COLO668 (cell line): Measurements from ENCODE around the gene AQP11.
A peak's percentile ranks its signal among the peaks of the same experiment; 100 is the strongest.
"Not testable (repeated sequence)": the region's sequence is repeated elsewhere in the genome, so short reads cannot be mapped to it uniquely, and the experiment has no call there.

Source experiments
- DNase-seq: peaks from one replicate; lab custom pipeline; 2025; ENCODE audit not compliant: unreplicated experiment; lab: John Stamatoyannopoulos, UW

Gene AQP11

DNA sequence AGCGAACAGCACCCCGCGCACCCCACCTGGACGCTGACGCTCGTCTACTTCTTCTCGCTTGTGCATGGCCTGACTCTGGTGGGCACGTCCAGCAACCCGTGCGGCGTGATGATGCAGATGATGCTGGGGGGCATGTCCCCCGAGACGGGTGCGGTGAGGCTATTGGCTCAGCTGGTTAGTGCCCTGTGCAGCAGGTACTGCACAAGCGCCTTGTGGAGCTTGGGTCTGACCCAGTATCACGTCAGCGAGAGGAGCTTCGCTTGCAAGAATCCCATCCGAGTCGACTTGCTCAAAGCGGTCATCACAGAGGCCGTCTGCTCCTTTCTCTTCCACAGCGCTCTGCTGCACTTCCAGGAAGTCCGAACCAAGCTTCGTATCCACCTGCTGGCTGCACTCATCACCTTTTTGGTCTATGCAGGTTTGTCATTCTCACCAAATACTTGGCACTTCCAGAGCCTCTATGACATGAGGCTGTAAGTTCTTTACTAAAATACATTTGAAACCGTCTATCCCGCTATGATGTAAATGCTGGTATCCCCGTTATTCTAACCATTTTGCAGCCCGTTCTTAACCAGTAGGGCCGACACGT, 535 bp downstream of the AQP11 start:
- peak; percentile 56 for DNase-seq

DNA sequence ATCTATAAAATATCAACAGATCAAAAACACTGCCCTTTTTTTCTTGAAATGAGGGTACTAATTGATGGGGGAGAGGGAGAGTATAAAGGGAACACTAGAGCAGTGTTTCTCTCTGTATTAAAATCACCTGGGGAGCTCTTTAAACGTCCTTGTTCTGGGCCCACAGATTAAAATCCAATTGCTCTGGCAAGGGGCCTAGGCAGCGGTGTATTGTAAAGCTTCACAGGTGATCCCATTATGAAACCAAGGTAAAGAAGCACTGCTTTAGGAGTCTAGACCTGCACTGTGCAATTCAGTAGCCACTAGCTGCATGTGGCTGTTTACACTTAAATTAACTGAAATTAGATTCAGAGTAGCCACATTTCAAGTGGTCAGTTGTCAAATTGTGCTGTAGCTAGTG, 3.0 kb downstream of the AQP11 start:
- DNase-seq, result no peak

DNA sequence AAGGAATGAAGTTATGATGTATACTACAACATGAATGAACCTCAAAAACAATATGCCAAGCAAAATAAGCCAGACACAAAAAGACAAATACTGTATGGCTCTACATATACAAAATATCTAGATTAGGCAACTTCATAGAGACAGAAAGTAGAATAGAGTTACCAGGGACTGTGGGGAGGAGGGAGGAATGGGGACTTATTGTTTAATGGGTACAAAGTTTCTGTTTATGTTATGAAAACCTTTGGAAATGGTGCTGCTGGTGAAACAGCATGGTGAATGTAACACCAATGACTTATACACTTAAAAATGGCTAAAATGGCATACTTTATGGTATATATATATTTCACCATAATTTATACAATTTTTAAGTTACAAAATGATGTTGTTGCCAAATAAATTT, 4.1 kb downstream of the AQP11 start:
- no peak for DNase-seq

DNA sequence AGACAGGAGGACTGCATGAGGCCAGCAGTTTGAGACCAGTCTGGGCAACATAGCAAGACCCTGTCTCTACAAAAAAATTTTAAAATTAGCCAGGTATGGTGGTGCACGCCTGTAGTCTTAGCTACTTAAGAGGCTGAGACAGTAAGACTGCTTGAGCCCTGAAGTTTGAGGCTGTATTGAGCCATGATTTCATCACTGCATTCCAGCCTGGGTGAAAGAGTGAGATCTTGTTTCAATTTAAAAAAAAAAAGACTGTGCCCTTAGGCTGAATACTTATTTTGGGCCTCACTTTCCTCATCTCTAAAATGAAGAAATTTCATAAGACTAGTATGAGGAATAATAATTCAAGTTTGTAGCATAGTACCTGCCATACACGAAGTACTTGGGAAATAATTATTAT, 6.9 kb downstream of the AQP11 start:
- DNase-seq, result no peak

DNA sequence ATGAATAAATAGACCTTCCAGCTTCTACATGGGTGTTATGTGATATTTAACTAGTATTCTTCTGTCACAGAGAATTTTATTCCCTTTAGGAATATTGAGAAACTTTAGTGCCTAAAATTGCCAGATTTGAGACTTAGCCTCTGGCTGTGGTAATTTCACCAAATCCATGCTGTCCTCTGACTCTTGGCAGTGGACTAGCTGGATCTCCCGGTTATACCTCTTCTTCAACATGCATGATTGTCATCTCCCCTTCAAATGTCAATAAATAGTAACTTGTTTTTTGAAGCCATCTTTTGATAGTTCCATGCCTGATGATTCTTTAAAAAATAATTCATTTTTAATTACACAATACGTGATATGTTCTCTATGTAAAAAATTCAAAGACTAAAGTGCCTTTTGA, 8.4 kb downstream of the AQP11 start:
- no peak for DNase-seq

DNA sequence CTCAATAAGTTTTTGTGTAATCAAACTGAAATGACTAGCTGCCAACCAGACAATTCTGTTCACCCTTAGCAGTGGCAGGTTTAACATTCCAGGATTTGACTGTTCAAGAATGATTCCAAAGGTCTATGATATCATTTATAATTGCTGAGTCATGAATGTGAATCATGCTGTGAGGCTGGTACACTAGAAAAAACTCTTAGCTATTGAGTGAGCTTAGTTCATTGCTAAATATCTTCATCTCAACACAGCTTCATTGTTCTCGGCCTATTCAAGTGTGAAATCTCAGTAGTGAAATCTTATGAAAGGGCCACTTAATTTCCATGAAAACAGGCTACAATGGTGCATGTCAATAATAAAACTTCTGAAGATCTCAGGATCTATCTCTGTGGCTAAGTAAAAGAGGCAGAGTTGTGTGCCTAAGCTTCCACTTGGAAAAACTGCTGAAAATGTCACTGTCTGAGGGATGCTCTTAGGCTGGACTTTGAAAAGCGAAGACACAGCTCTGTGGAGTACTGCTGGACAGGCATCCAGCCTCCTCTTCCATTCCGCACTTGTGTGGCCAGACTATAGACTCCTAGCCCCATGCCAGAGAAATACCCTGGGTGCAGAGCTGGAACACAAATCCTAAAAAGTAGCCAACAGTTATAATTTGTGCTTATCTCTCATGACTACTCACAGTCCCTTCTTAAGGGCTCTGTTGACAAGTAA, 12.8 kb downstream of the AQP11 start:
- DNase-seq, result no peak

DNA sequence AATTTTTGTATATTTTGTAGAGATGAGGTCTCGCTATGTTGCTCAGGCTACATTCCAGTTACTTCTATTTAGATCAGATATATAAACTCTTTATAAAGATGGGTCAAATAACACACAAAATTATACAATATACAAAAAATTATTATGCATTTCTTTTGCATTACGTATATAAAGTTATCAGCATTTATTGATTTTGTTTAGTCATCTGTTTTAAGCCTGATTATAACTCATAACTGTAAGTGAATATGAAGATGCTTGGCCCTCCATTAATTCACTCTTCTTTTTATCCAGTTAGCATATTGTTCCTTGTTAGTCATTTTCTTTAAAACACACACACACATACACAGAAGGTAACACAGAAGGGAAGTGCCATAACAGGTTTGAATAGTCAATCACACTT, 14.5 kb downstream of the AQP11 start:
- DNase-seq, result no peak

DNA sequence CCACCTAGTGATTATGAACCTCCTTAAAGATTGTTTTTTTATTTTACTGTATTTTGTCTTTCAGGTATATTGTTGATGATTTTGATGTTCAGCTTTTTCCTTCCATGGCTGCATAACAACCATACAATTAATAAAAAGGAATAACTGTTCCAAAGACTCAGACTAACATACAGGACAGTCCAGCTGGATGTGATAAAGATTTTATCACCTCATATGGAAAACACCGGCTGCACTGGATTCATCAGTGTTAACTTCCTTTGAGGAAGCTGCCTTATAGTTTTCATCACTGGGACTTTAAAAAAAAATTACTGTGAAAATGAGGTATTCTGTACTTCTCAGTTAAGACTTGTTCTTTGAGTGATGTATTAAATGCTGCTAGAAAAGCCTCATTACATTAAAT, 19.5 kb downstream of the AQP11 start:
- no peak for DNase-seq

DNA sequence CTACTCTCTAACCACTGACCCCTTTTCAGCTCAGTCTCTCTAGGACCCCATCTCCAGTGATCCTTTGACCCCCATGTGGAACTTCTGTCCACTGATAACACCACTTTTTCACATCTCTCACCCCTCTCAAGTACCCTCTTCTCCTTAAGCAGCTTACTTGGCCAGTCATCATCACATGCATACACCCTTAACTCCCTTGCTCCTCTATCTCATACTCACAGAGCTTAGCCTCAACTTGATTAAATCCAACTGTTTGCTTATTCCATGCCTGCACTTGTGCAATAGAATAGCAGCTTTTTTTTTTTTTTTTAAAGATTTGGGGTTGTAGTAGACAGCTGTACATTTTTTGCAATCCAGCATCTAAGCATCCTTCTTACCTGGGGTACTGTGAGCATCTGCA, 22.2 kb downstream of the AQP11 start:
- no peak for DNase-seq

DNA sequence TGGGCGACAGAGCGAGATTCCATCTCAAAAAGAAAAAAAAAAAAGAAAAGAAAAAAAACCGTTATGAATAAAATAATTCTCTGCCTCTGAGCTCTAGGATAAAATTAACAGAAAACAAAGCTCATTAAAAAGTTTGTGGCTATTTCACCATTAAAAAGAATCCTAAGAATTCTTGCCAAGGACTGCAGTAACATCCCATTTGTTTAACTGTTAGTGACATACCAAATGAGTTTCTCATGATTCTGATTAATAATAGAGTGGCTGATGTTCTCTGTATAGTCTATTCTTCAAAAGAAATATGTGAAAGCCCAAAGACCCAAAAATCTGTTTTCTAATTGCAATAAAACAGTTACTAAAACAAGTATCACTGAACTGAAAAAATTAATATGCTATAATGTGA, 28.1 kb downstream of the AQP11 start:
- no peak for DNase-seq

DNA sequence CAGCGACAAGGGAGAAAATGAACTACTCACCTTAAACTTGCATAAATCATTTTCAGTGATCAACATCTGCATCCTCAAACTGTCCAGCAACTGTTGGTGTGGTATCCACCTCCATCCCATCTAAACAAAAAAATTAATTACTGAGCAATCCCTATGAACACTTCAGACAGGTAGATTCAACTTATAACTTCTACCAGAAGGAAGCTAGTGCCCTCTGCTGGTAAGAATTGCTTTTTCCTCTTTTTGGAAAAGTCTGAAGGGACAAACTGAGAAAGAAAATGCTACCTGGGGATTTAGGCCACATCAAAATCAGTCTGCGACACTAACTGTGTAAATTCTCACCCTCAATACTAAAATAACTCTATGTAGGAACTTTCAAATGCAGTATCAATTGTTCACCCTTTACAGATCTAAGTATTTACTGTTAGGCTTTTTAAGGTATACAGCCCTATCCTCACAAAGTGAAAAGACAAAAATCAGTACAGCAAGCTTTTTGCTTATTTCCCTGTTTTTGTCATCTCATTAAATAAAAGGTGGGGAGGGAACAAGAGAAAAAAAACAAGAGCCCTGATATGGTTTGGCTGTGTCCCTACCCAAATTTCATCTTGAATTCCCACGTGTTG, 29.9 kb downstream of the AQP11 start:
- DNase-seq, result peak; percentile 6

DNA sequence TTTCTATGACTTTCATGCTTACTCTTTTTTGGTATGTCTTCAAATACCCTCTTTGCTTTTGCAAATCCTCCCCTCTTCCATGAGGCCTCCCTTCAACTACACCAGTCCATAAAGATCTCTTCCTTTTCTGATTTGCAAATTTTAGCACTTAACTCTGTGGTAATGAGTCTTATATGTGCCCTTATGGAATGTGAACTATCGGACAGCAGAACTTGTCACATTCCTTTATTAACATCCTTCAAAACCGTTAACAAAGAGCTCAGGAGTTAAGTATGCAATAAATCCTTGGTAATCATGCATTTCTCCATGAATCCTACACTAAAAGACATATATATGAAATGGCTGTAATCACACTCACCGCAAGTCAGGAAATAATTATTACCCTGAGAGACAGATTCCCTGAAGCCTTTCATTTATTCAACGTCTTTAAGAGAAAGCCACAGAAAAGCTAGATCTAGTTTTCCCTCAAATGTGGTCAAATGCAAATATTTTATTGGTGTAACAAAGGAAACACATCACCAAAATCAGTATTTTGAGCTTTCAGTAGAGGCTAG, 40.5 kb downstream of the AQP11 start:
- no peak for DNase-seq

DNA sequence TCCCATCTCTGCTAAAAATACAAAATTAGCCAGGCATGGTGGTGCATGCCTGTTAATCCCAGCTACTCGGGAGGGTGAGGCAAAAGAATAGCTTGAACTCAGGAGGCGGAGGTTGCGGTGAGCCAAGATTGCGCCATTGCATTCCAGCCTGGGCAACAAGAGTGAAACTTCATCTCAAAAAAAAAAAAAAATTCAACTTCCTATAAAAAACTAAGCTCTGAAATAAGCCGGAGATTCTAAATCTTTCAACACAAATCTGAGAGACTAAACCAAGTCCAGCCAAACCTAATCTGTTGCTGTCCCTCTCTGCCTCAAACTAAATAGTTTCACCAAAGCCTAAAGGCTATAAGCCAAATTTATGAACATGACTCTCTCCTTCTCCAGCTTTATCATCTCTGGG, 44.2 kb downstream of the AQP11 start:
- not testable (repeated sequence) for DNase-seq

DNA sequence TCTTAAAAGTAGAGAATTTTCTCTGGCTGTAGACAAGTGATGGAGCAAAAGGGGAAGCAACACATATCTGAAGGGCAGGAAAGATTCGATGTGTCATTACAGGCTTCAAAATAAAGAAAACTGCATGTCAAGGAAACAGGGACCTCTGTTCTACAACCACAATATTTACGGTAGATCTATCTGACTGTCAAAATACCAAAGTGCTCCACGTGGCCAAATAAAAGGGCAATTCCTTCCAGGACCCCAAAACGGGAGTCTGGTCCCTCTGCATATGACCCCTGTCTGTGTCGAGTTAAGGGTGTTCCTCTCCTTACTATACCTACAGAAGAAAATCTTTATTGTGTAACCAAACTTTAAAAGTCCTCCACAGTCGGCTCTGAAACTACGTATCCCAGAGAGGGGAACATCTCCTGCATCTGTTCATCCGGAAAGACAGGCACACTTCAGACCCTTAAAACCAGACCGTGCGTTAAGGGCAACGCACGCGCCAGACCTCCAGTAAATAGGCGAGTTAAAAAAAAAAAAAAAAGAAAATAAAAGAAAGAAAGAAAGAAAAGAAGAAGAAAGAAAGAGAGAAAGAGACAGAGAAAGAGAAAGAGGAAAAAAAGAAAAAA, 47.1 kb downstream of the AQP11 start:
- peak; percentile 5 for DNase-seq

DNA sequence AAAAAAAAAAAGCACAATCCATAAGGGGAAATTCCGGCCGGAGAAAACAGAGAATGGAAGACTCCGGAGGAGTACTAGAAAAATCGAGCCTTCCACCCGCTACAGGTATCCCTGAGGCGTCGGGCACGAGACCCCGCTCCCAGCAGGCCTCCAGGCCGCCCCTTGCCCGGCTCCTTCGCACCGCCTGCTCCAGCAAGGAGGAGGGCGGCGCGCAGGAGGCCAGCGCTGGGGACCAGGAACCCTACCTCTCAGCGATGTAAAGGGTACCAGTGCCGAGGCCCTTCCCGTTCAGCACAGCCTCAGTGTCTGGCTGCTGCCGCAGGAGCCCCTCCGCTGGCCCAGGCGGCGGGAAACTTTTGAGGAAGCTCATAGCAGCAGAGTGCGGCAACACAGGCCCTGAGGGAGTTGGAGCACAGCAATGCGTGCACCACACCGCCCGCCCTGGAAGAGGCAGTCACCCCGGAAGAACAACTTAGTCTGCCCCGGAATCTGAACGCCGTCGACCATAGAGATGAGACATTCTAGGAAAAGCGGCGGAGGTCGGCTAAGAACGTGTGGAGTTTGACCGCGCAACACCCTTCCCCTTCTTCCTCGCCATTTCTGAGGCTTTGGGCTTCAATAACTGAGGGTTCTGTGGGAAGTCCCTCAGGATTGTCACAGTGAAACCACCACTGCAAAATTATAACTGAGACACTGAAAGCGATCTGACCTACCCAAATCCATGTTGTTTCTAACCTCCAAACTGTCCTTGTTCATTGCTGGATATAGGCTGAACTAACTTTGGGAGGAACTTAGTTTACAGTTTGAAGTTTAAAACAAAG, 47.8 kb downstream of the AQP11 start, which contains the start of gene CLNS1A:
TSS of gene CLNS1A (minus strand) at position 450 of the 821 bp plus-strand sequence. CDS start at position 370, 80 bp downstream.
- DNase-seq, result peak; percentile 86

DNA sequence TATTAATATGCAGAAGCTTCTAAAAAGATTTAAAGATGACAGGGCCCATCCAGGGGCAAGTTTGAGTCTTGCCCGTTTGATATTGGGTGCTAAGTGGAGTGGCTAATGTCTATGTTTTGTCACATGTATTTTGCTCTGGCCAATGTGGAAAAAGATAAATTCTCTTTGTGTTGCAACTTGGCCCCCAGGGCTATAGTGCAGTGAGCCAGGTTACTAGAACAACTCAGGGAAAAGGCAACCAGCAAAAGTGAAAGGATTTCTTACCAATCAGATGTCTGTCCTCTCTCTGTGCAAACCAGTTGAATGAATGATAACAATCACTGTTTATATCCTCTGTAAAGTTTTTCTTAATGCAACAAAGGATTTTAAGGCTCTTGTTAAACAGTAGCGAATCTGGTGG, 52.5 kb downstream of the AQP11 start:
- no peak for DNase-seq

DNA sequence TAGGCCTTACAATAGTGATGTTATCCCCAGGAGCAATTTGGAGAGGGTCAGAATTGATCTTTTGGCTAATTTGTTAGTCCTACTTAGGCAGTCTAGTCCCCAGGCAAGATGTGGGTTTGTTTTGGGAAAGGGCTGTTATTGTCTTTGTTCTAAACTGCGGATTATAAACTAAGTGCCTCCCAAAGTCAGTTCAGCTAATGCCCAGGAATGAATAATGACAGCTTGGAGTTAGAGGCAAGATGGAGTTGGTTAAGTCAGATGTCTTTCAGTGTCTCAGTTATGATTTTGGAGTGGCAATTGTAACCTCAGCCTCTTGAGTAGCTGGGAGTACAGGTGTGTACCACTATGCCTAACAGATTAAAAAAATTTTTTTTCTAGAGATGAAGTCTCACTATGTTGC, 55.1 kb downstream of the AQP11 start:
- no peak for DNase-seq

DNA sequence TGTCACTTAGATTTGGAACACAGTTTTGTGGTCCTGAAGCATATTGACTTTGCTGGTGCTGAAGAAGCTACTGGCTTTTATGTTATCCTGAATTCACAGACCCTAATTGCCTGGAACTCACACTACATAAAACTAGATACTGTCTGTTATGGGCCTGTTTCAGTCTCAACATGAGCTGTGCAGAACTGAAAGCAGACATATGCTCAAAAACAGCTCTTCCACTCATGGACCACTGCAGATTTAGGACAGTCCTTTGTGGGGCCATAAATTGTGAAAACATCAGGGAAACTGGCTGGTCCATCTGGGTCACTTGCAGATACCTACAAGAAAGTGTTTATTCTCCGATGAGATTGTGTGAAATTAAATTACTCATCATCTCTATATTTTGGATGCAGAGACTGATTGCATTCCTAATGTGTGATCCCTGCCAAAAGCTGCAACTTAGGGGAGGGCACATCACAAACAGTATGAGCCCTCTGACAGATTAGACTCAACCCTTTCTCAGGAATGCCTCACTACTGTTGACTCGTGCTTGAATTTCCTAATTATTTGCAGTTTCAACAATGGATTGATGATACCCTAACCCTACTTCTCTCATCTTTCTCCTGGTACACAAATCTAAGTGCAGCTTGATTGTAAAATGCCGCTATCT, 58.0 kb downstream of the AQP11 start:
- DNase-seq, result no peak

DNA sequence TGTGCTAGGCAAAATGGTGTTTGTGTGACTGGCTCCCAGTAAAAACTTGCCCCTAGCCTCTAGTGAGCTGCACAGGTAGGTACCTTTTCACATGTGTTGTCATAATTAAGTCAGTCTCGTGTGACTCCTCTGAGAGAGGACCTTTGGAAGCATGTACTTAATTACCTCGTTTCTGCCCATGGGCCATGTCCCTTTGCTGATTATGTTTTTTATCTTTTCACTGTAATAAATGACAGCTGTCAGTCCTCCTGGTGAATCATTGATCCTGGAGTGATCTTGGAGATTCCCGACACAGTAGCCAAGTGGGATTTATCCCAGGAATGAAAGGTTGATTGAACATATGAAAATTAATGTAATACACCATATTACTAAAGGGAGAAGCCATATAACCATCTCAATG, 60.4 kb downstream of the AQP11 start:
- no peak for DNase-seq

DNA sequence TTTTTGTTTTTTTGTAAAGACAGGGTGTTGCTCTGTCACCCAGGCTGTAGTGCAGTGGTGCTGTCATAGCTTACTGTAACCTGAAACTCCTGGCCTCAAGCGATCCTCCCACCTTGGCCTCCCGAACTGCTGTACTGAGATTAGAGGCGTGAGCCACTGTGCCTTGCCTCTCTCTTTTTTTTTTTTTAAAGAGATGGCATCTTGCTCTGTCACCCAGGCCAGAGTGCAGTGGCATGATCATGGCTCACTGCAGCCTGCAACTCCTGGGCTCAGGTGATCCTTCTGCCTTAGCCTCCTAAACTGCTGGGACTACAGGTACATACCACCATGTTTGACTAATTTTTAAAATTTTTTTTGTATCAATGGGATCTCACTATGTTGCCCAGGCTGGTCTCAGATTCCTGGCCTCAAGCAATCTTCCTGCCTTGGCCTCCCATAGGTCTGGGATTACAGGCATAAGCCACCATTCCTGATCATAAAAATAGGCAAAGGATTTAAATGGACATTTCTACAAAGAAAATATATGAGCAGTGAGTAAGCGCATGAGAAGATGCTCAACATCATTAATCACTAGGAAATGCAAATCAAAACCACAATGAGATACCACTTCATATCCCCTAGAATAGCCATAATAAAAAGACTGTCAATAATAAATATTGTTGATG, 65.1 kb downstream of the AQP11 start:
- no peak for DNase-seq
